ENCODE measurements around the gene KRT6C. TPM values are rescaled to one million over a fixed set of nuclear protein-coding genes. Genes with fewer than 3 reads are reported as not detected.
A peak's percentile ranks its signal among the peaks of the same experiment; 100 is the strongest.

Gene KRT6C
- total RNA-seq, 6 experiments from 2014 or later, result 0.15 TPM; not detected in 5

GRCh38 chr12:52445876-52446275 lies 27.7 kb downstream of the KRT6C start:
- DNase-seq, result no peak
- intact Hi-C loops (cut with DNase I), result no loop called here
- Histone ChIP-seq H3K4me1 (no peaks in the 10 kb centered on the region), H3K4me3 (no peak overlapping the region), H3K27ac (no peak overlapping the region), H3K27me3 (no peaks in the 10 kb centered on the region), H3K9me3 (no peaks in the 10 kb centered on the region), H3K36me3 (no peaks in the 10 kb centered on the region)
- TF ChIP-seq, protein P1, sequence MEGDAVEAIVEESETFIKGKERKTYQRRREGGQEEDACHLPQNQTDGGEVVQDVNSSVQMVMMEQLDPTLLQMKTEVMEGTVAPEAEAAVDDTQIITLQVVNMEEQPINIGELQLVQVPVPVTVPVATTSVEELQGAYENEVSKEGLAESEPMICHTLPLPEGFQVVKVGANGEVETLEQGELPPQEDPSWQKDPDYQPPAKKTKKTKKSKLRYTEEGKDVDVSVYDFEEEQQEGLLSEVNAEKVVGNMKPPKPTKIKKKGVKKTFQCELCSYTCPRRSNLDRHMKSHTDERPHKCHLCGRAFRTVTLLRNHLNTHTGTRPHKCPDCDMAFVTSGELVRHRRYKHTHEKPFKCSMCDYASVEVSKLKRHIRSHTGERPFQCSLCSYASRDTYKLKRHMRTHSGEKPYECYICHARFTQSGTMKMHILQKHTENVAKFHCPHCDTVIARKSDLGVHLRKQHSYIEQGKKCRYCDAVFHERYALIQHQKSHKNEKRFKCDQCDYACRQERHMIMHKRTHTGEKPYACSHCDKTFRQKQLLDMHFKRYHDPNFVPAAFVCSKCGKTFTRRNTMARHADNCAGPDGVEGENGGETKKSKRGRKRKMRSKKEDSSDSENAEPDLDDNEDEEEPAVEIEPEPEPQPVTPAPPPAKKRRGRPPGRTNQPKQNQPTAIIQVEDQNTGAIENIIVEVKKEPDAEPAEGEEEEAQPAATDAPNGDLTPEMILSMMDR (IDR thresholded peaks at IDR 0.05), result no peak
- no peak for TF ChIP-seq POLR2A (IDR thresholded peaks at IDR 0.05)
- 30% methylated on average over 2 of the region's 3 CpGs for WGBS (ENCODE audit: insufficient coverage, low coverage, low lambda C conversion rate, missing lambda C conversion rate)
- ATAC-seq, result no peak

DNA sequence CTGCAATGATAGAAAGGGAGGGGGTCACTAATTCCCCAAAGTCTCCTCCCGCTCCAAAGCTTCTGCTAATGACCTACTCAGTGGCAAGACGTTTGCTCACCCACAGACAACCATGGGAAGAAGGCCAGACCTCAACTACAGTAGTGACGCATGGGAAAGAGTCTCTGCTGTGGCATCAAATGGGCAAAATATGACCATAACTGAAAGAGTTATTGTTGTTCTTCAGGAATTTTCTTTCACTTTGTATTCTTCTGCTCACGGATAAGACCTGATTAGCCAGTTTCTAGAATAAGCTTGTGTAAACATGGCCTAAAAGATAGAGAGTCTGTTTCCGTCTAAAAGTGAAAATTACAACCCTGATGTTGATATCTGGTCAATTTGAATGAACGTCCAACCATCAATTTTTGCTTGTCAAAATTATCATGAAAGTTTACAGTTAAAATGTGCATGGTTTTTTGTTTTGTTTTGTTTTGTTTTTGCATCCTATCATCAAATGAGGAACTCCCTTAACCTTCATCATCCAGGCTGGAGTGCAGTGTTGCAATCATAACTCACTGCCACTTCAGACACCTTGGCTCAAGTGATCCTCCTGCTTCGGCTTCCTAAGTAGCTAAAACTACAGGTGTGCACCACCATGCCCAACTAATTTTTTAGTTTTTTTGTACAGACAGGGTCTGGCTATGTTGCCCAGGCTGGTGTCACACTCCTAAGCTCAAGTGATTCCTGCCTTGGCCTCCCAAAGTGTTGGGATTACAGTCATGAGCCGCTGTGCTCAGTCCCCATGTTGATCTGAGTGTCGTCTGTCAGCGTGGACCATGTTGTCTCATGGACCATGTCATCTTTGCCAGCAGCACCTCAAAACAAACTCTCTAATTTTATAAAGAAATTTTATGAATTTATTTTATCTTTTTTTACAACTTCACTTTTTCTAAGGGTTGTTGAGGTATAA lies 28.7 kb downstream of the KRT6C start:
- Histone ChIP-seq H3K36me3 (no peaks in the 10 kb centered on the region), H3K4me1 (no peaks in the 10 kb centered on the region), H3K27me3 (no peaks in the 10 kb centered on the region), H3K4me3 (no peak overlapping the region), H3K27ac (no peak overlapping the region), H3K9me3 (no peaks in the 10 kb centered on the region)
- WGBS (ENCODE audit: insufficient coverage, low coverage, low lambda C conversion rate, missing lambda C conversion rate), result 60% methylated on average over 9 of the region's 10 CpGs
- intact Hi-C loops (cut with DNase I), result no loop called here
- TF ChIP-seq, protein P1 (IDR thresholded peaks at IDR 0.05), result no peak
- TF ChIP-seq POLR2A (IDR thresholded peaks at IDR 0.05), result no peak
- ATAC-seq, result no peak
- no peak for DNase-seq

GRCh38 chr12:52443966-52444365 lies 29.6 kb downstream of the KRT6C start:
- TF ChIP-seq POLR2A (IDR thresholded peaks at IDR 0.05), result no peak
- TF ChIP-seq, protein P1 (IDR thresholded peaks at IDR 0.05), result no peak
- Histone ChIP-seq H3K4me3 (no peak overlapping the region), H3K36me3 (no peaks in the 10 kb centered on the region), H3K4me1 (no peaks in the 10 kb centered on the region), H3K27ac (no peak overlapping the region), H3K9me3 (no peaks in the 10 kb centered on the region), H3K27me3 (no peaks in the 10 kb centered on the region)
- whole genome bisulfite sequencing (ENCODE audit: insufficient coverage, low coverage, low lambda C conversion rate, missing lambda C conversion rate), result 74% methylated on average over 3 of the region's 3 CpGs
- ATAC-seq (no peak), DNase-seq (no peak)
- intact Hi-C loops (cut with DNase I), result no loop called here

DNA sequence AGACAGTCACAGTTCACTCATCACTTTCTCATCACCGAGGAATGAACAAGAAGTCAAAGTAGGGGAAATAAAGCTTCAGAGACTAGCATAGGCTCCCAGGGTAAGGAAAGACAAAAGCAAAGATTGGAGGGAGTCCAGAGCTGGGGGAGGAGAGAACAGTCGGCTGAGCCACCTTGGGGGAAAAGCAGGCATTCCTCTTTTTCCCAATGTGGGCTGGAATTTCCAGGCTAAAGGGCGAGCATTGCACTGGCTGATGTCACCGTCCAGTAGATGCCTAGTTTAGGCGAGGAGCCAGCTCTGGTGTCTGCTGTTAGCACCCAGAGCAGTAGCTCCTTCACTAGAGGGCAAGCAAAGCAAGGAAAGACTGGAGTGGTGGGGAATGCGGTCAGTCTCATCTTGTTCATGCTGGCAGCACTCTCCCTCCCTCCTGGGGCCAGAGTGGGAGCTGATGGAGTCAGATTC lies 31.0 kb downstream of the KRT6C start:
- H3K4me1 ChIP-seq, result no peaks in the 10 kb centered on the region
- H3K27me3 ChIP-seq, result no peaks in the 10 kb centered on the region
- 19% methylated on average over 5 of the region's 6 CpGs for WGBS (ENCODE audit: insufficient coverage, low coverage, low lambda C conversion rate, missing lambda C conversion rate)
- ATAC-seq (peak in 2 of 4 donors; percentile 53 to 84), DNase-seq (peak in 1 of 3 donors; percentile 40)
- no peak overlapping the region for H3K27ac ChIP-seq
- TF ChIP-seq POLR2A (IDR thresholded peaks at IDR 0.05), result no peak
- TF ChIP-seq, protein P1 (IDR thresholded peaks at IDR 0.05), result no peak
- intact Hi-C loops (cut with DNase I), result no loop called here
- H3K36me3 ChIP-seq, result no peaks in the 10 kb centered on the region
- H3K9me3 ChIP-seq, result no peaks in the 10 kb centered on the region
- no peak overlapping the region for H3K4me3 ChIP-seq

Measured in right lobe of liver (tissue), 6 donors.